GM23338 (cell line): ENCODE measurements around the gene GPHN.

Source experiments
- CTCF ChIP-seq, 2 experiments: fragments of 200-600 bp in 1 of 2; sonication (generic) in 1 of 2; conservative IDR thresholded peaks; 2 replicates each; pipeline versions ENCODE4 v1.5.1 to v1.6.1; 2016 to 2017; ENCODE audit warnings: antibody characterized with exemption in 2 of 2, low read depth in 2 of 2, mild to moderate bottlenecking in 2 of 2, moderate library complexity in 1 of 2
- EZH2 ChIP-seq: fragments of 200-600 bp; sonication (generic); IDR thresholded peaks from one replicate; pipeline ENCODE4 v1.8.0; 2017; ENCODE audit warnings: antibody characterized with exemption, mild to moderate bottlenecking, low read depth; ENCODE audit not compliant: unreplicated experiment
- EZH2phosphoT487 ChIP-seq: fragments of 200-600 bp; sonication (generic); IDR thresholded peaks from one replicate; pipeline ENCODE4 v1.8.1; 2018; ENCODE audit warnings: antibody characterized with exemption; ENCODE audit not compliant: unreplicated experiment
- JUNB ChIP-seq: IDR thresholded peaks from one replicate; pipeline ENCODE4 v1.6.1; 2016; ENCODE audit warnings: antibody characterized with exemption; ENCODE audit not compliant: unreplicated experiment
- POLR2AphosphoS5 ChIP-seq: IDR thresholded peaks from 2 replicates; pipeline ENCODE4 v1.6.1; 2016; ENCODE audit warnings: antibody characterized with exemption, low read depth
- REST ChIP-seq: IDR thresholded peaks from one replicate; pipeline ENCODE4 v1.6.1; 2018; ENCODE audit warnings: antibody characterized with exemption; ENCODE audit not compliant: unreplicated experiment

GRCh38 chr14:66884149-66884548 is 376.2 kb downstream of the GPHN start:
- TF ChIP-seq CTCF (conservative IDR thresholded peaks at IDR 0.05; ENCODE audit: low read depth in 2 of 2) (no peak), REST (no peak), JUNB (no peak), POLR2AphosphoS5 (no peak), EZH2 (no peak), EZH2phosphoT487 (no peak)
